ENCODE measurements around the gene SH3BGRL.

The SH3BGRL gene

GRCh38 chrX:81201671-81202455 lies at the start of gene SH3BGRL, which contains the start of gene HMGN5:
TSS of gene SH3BGRL (plus strand) at chrX:81202102. CDS start at chrX:81202201, 99 bp downstream.
TSS of gene HMGN5 (minus strand) at chrX:81201913. CDS start at chrX:81121549, 80,364 bp downstream.
- DNase-seq = no peak

- no peak for DNase-seq
These were observed 33.5 kb upstream of the SH3BGRL start for GRCh38 chrX:81168391-81168790.

- DNase-seq = no peak
These were observed 27.6 kb upstream of the SH3BGRL start for GRCh38 chrX:81174286-81174685.

GRCh38 chrX:81195259-81195658 lies 6.6 kb upstream of the SH3BGRL start:
- no peak for DNase-seq

- peak in 1 of 2 experiments; percentile 4 for DNase-seq
These were observed 6.2 kb upstream of the SH3BGRL start for GRCh38 chrX:81195712-81196111.

GRCh38 chrX:81201071-81201470 lies 831 bp upstream of the SH3BGRL start:
- no peak for DNase-seq

- no peak for DNase-seq
These were observed 536 bp downstream of the SH3BGRL start for GRCh38 chrX:81202456-81202819.

GRCh38 chrX:81202943-81203342 lies 1.0 kb downstream of the SH3BGRL start:
- DNase-seq = no peak

GRCh38 chrX:81205551-81205950 lies 3.6 kb downstream of the SH3BGRL start:
- DNase-seq = no peak

- no peak for DNase-seq
These were observed 4.6 kb downstream of the SH3BGRL start for GRCh38 chrX:81206476-81206875.

- no peak for DNase-seq
These were observed 7.0 kb downstream of the SH3BGRL start for GRCh38 chrX:81208916-81209315.

GRCh38 chrX:81215685-81216084 lies 13.8 kb downstream of the SH3BGRL start:
- DNase-seq = no peak

- no peak for DNase-seq
These were observed 27.3 kb downstream of the SH3BGRL start for GRCh38 chrX:81229229-81229628.

- no peak for DNase-seq
These were observed 28.0 kb downstream of the SH3BGRL start for GRCh38 chrX:81229901-81230300.

- no peak for DNase-seq
These were observed 29.6 kb downstream of the SH3BGRL start for GRCh38 chrX:81231476-81231875.

GRCh38 chrX:81232218-81232617 lies 30.3 kb downstream of the SH3BGRL start:
- no peak for DNase-seq

GRCh38 chrX:81237516-81237915 lies 35.6 kb downstream of the SH3BGRL start:
- no peak for DNase-seq

GRCh38 chrX:81238166-81238565 lies 36.3 kb downstream of the SH3BGRL start:
- DNase-seq = no peak

- DNase-seq = no peak
These were observed 38.9 kb downstream of the SH3BGRL start for GRCh38 chrX:81240701-81241331.

GRCh38 chrX:81241753-81242152 lies 39.9 kb downstream of the SH3BGRL start:
- DNase-seq = no peak

GRCh38 chrX:81255876-81256275 lies 54.0 kb downstream of the SH3BGRL start:
- DNase-seq = no peak

- DNase-seq = no peak
These were observed 55.9 kb downstream of the SH3BGRL start for GRCh38 chrX:81257817-81258216.

GRCh38 chrX:81259020-81259713 lies 57.3 kb downstream of the SH3BGRL start:
- DNase-seq = no peak

Measured in NCI-H1930 (cell line).